Iris pigment epithelial cell (primary cell): Measurements from ENCODE around the gene PCDHGA4.
"Not testable (repeated sequence)": the region's sequence is repeated elsewhere in the genome, so short reads cannot be mapped to it uniquely, and the experiment has no call there.

Experiments used
- DNase-seq: peaks from one replicate; pipeline ENCODE4 v3.0.0-alpha.2; 2011; ENCODE audit warnings: low read depth

PCDHGA4 gene

DNA sequence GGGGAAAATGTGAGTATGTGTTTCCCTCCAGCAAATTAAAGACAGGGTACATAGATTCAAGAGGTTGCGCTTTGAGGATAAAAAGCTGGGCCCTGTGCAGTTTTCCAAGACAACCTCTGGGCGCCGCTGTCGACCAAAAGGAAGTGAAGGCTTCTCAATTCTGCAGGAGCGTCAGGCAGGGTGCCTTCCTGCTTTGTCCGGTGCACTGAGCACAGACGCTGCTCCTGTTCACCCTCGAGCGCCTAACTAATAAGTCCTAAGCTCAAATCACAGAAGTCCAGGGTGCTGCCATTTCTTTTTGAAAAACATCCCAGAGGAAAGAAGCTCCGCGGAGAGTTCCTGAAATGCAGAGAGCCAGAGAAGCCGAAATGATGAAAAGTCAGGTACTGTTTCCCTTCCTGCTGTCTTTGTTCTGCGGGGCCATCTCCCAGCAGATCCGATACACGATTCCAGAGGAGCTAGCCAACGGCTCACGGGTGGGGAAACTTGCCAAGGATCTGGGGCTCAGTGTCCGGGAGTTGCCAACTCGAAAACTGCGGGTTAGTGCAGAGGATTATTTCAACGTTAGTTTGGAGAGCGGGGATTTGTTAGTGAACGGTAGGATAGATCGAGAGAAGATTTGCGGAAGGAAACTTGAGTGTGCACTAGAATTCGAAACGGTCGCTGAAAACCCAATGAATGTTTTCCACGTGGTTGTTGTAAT lies 4.8 kb upstream of the PCDHGA4 start, which contains the start of gene PCDHGB1:
Gene PCDHGB1 (plus strand): TSS at position 183 of the 703 bp plus-strand sequence. CDS start 162 bp downstream, at position 345.
- DNase-seq: peak; percentile 49

DNA sequence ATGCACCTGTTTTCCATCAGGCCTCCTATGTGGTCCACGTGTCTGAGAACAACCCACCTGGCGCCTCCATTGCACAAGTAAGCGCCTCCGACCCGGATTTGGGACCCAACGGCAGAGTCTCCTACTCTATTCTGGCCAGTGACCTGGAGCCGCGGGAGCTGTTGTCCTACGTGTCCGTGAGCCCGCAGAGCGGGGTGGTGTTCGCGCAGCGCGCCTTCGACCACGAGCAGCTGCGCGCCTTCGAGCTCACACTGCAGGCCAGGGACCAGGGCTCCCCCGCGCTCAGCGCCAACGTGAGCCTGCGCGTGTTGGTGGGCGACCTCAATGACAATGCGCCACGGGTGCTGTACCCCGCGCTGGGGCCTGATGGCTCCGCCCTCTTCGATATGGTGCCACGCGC lies 3.2 kb upstream of the PCDHGA4 start:
- no peak for DNase-seq

DNA sequence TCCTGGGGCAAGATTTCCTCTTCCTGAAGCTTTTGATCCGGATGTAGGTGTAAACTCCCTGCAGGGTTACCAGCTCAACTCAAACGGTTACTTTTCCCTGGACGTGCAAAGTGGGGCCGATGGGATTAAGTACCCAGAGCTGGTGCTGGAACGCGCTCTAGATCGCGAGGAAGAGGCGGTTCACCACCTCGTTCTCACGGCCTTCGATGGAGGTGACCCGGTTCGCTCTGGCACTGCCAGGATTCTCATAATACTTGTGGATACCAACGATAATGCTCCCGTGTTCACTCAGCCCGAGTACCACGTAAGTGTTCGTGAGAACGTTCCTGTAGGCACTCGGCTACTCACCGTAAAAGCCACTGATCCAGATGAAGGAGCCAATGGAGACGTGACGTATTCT lies 820 bp downstream of the PCDHGA4 start:
- DNase-seq: no peak

DNA sequence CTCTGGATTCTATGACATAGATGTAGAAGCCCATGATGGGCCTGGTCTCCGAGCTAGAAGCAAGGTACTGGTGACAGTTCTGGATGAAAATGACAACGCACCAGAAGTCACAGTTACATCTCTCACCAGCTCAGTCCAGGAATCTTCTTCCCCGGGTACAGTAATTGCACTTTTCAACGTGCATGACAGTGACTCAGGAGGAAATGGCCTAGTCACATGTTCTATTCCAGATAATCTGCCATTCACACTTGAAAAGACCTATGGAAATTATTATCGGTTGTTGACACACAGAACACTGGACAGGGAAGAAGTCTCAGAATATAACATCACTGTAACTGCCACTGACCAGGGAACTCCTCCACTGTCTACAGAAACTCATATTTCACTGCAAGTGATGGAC lies 1.3 kb downstream of the PCDHGA4 start:
- no peak for DNase-seq

DNA sequence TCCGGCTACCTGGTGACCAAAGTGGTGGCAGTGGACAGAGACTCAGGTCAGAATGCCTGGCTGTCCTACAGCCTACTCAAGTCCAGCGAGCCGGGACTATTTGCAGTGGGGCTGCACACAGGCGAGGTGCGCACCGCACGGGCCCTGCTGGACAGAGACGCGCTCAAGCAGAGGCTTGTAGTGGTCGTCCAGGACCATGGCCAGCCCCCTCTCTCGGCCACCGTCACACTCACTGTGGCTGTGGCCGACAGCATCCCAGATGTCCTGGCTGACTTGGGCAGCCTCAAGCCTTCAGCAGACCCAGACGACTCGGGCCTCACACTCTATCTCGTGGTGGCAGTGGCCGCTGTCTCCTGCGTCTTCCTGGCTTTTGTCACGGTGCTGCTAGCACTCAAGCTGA lies 2.1 kb downstream of the PCDHGA4 start:
- DNase-seq: no peak

DNA sequence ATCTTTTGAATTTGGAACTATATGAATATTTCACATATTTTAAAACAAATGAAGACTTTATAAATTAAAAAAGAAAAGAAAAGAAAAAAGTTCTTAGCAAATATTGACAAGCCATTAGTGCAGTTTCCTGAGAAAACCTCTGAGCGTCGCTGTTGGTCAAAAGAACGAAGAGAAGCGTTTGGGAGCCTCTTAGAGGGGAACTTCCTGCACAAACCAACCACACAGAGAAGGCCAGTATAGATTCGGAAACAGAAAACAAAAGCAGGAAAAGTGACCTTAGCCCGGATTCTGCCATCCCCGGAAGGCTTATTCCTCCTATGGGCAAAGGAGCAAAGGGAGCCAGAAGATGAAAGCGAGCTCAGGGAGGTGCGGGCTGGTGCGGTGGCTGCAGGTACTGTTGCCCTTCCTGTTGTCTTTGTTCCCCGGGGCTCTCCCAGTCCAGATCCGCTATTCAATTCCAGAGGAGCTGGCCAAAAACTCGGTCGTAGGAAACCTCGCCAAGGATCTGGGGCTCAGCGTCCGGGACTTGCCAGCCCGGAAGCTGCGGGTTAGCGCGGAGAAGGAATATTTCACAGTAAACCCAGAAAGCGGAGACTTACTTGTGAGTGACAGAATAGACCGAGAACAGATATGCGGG lies 5.1 kb downstream of the PCDHGA4 start, which contains the start of gene PCDHGB2:
Gene PCDHGB2 (plus strand): TSS at position 205 of the 637 bp plus-strand sequence. CDS start 142 bp downstream, at position 347.
- DNase-seq: peak; percentile 26

DNA sequence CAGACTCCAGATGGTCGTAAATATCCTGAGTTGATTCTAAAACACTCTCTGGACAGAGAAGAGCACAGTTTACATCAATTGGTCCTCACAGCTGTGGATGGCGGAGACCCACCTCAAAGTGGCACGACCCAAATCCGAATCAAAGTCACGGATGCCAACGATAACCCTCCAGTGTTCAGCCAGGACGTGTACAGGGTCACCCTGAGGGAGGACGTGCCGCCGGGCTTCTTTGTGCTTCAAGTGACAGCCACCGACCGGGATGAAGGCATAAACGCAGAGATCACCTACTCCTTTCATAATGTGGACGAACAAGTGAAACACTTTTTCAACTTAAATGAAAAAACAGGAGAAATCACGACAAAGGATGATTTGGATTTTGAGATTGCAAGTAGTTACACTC lies 5.9 kb downstream of the PCDHGA4 start:
- no peak for DNase-seq

DNA sequence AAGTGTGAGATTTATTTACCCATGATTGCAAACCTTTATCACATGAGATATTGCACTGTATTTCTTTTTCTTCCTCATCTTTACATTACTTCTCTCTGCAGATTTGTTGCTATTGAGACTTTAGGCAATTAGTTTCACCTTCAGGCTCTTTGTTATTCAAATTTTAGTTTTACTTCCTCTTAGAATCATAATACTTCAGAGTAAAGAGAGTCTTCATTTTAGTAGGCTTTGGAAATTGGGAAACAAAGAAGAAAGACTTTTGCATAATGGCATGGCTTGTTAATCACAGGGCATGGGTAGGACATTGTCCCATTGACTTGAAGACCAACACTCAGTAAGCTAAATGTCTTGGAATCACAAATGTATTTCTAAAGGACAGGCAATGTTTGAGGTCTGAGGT lies 7.9 kb downstream of the PCDHGA4 start:
- no peak for DNase-seq

DNA sequence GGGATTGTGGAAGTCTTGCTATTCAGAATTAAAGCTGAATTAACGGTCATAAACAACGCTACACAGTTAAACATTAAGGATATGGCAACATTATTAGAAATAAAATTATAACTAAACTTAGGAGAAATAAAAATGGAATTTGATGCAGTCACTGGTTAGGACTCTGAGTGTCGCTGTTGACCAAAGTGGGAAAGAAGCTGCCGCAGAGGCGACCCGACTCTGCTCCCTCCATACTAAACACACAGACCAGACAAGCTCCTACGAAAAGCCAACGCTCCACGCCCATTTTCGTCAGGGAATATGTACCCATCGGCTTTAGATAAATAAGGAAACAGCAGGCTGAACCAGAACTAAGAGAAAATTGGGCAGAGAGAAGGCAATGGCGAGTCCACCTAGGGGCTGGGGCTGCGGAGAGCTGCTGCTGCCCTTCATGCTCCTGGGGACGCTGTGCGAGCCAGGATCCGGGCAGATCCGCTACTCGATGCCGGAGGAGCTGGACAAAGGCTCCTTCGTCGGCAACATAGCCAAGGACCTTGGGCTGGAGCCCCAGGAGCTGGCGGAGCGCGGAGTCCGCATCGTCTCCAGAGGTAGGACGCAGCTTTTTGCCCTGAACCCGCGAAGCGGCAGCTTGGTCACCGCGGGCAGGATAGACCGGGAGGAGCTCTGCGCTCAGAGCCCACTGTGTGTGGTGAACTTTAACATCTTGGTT lies 9.3 kb downstream of the PCDHGA4 start, which contains the start of gene PCDHGA5:
Gene PCDHGA5 (plus strand): TSS at position 211 of the 709 bp plus-strand sequence. CDS start 169 bp downstream, at position 380.
- no peak for DNase-seq

DNA sequence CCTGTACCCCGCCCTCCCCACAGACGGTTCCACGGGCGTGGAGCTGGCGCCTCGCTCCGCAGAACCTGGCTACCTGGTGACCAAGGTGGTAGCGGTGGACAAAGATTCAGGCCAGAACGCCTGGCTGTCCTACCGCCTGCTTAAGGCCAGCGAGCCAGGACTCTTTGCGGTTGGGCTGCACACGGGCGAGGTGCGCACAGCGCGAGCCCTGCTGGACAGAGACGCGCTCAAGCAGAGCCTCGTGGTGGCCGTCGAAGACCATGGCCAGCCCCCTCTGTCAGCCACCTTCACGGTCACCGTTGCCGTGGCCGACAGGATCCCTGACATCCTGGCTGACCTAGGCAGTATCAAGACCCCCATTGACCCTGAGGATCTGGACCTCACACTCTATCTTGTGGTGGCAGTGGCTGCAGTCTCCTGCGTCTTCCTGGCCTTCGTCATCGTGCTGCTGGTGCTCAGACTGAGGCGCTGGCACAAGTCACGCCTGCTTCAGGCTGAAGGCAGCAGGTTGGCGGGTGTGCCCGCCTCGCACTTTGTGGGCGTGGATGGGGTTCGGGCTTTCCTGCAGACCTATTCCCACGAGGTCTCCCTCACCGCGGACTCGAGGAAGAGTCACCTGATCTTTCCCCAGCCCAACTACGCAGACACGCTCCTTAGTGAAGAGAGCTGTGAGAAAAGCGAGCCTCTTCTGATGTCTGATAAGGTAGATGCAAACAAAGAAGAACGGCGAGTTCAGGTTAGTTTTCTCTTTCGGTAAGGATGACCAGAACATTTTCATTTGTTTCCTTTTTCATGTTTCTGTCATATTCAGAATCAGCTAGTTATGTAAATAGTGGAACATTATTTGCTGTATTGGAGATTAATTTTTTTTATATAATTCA lies 11.4 kb downstream of the PCDHGA4 start:
- DNase-seq: no peak

DNA sequence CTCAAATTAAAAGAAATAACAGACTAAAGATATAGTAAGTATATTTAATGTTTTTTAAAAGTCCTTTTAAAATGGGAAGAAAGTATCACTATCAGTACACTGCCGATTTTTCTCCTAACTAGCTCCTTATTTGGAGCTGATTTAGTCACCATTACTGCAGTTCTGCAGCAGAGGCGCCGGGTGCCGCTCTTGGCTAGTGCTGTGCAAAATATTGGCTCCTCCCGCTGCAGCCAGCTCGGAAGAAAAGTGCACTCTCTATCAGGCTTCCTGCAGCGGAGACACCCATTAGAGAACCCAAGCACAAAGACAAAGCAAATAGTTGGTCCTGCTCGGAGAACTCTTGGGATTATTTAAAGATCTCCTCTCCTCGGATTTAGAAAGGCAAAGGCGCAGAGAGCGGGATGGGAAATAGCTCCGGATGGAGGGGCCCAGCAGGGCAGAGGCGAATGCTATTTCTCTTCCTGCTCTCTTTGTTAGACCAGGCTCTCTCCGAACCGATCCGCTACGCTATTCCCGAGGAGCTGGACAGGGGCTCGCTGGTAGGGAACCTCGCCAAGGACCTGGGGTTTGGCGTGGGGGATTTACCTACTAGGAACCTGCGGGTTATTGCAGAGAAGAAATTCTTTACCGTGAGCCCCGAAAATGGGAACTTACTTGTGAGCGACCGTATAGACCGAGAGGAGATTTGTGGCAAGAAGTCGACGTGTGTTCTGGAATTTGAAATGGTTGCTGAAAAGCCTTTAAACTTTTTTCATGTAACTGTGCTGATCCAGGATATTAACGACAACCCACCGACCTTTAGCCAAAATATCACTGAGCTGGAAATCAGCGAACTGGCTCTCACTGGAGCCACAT lies 15.4 kb downstream of the PCDHGA4 start, which contains the start of gene PCDHGB3:
Gene PCDHGB3 (plus strand): TSS at position 249 of the 855 bp plus-strand sequence. CDS start 153 bp downstream, at position 402.
- peak; percentile 64 for DNase-seq

DNA sequence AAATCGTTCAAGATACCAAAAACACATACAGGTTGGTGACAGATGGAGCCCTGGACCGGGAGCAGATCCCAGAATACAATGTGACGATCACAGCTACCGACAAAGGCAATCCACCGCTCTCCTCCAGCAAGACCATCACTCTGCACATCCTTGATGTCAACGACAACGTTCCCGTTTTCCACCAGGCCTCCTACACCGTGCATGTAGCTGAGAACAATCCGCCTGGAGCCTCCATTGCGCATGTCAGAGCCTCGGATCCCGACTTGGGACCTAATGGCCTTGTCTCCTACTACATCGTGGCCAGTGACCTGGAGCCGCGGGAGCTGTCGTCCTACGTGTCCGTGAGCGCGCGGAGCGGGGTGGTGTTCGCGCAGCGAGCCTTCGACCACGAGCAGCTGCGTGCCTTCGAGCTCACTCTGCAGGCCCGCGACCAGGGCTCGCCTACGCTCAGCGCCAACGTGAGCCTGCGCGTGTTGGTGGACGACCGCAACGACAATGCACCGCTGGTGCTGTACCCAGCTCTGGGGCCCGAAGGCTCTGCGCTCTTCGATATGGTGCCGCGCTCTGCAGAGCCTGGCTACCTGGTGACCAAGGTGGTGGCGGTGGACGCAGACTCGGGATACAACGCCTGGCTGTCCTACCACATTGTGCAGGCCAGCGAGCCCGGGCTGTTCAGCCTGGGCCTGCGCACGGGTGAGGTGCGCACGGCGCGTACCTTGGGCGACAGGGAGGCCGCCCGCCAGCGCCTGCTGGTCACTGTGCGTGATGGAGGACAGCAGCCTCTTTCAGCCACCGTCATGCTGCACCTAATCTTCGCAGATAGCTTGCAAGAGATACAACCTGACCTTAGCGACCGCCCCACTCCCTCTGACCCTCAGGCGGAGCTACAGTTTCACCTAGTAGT lies 17.0 kb downstream of the PCDHGA4 start:
- no peak for DNase-seq

DNA sequence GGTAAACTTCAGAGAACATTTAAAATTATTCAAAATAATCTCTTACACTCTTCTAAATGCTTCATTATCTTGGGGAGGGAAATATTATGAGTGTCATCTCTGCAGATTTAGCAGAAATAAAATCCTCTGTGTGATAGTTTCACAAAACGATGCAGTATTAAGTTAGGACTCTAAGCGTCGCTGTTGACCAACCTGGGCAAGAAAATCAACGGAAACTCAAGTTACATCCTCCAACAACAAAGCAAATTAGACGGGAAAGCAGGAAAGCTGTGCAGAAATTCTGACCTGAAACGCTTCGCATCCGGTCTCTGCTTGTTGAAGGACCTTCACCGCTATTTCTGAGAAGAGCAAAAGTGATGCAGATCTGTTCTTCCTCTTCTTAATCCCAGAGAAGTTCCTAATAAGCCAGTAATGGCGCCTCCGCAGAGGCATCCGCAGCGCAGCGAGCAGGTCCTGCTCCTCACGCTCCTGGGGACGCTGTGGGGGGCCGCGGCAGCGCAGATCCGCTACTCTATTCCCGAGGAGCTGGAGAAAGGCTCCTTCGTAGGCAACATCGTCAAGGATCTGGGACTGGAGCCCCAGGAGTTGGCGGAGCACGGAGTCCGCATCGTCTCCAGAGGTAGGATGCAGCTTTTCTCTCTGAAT lies 19.0 kb downstream of the PCDHGA4 start, which contains the start of gene PCDHGA6:
Gene PCDHGA6 (plus strand): TSS at position 219 of the 645 bp plus-strand sequence. CDS start 193 bp downstream, at position 412.
- DNase-seq: peak; percentile 31

DNA sequence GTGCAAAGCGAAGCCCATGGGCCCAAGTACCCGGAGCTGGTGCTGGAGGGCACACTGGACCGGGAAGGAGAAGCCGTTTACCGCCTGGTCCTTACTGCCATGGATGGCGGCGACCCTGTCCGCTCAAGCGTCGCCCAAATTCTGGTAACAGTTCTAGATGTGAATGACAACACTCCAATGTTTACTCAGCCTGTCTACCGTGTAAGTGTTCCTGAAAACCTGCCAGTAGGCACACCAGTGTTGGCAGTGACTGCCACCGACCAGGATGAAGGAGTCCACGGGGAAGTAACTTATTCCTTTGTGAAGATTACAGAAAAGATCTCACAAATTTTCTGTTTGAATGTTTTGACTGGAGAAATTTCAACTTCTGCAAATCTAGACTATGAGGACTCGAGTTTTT lies 19.8 kb downstream of the PCDHGA4 start:
- DNase-seq: no peak

DNA sequence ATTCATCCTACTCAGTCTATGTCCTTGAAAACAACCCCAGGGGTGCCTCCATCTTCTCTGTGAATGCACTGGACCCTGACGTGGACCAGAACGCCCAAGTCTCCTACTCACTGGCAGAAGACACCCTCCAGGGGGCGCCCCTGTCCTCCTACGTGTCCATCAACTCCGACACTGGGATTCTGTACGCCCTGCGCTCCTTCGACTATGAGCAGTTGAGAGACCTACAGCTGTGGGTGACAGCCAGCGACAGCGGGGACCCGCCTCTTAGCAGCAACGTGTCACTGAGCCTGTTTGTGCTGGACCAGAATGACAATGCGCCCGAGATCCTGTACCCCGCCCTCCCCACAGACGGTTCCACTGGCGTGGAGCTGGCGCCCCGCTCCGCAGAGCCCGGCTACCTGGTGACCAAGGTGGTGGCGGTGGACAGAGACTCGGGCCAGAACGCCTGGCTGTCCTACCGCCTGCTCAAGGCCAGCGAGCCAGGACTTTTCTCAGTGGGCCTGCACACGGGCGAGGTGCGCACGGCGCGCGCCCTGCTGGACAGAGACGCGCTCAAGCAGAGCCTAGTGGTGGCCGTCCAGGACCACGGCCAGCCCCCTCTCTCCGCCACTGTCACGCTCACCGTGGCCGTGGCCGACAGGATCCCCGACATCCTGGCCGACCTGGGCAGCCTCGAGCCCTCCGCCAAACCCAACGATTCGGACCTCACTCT lies 20.8 kb downstream of the PCDHGA4 start:
- not testable (repeated sequence) for DNase-seq

DNA sequence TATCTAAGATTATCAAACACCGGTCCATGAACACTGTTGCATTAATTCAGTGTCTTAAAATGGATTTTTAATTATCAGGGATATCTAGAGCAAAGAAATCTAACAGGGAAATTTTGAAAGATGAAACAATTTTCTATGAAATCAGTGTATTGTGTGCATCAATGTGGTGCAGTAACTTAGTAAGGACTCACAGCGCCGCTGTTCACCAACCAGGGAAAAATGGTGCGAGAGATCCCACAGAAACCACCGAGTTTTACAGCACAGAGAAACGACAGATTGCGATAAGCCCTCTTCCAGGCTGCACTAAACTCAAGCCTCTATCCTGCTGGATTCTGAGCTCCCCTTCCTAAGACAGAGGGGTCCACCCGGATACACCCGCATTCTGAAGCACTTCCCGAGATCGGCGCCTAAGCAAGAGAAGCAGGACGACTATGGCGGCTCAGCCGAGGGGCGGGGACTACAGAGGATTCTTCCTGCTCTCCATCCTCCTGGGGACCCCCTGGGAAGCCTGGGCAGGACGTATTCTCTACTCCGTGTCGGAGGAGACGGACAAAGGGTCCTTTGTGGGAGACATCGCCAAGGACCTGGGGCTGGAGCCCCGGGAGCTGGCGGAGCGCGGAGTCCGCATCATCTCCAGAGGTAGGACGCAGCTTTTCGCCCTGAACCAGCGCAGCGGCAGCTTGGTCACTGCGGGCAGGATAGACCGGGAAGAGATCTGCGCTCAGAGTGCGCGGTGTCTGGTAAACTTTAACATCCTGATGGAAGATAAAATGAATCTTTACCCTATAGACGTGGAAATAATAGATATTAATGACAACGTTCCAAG lies 27.9 kb downstream of the PCDHGA4 start, which contains the start of gene PCDHGA7:
Gene PCDHGA7 (plus strand): TSS at position 274 of the 826 bp plus-strand sequence. CDS start 158 bp downstream, at position 432.
- DNase-seq: peak; percentile 53

DNA sequence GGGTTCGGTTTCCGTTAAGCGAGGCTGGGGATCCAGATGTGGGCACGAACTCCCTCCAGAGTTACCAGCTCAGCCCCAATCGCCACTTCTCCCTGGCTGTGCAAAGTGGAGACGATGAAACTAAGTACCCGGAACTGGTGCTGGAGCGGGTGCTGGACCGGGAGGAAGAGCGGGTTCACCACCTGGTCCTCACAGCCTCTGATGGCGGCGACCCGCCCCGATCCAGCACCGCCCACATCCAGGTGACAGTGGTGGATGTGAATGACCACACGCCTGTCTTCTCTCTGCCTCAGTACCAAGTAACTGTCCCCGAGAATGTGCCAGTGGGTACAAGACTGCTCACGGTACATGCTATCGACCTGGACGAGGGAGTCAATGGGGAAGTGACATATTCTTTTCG lies 28.5 kb downstream of the PCDHGA4 start:
- DNase-seq: no peak
